GM21423 (cell line): Measurements from ENCODE around the gene RAVER1.
A peak's percentile ranks its signal among the peaks of the same experiment; 100 is the strongest.
"Not testable (repeated sequence)": the region's sequence is repeated elsewhere in the genome, so short reads cannot be mapped to it uniquely, and the experiment has no call there.

Experiments used
- ATAC-seq: cut with Tn5 transposase; IDR thresholded peaks from one replicate; pipeline ENCODE4 v1.9.1; 2021; ENCODE audit warnings: mild to moderate bottlenecking, moderate library complexity; ENCODE audit not compliant: unreplicated experiment

RAVER1 gene

GRCh38 chr19:10332965-10333757 is at the start of gene RAVER1:
RAVER1 (minus strand) TSS chr19:10333529; CDS start chr19:10333507, 22 bp downstream.
- peak; percentile 88 for ATAC-seq

DNA sequence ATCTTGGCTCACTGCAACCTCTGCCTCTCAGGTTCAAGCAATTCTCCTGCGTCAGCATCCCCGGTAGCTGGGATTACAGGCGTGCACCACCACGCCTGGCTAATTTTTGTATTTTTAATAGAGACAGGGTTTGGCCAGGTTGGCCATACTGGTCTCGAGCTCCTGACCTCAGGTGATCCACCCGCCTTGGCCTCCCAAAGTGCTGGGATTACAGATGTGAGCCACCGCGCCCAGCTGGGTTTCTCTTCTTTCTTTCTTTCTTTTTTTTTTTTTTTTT is 49.8 kb upstream of the RAVER1 start:
- ATAC-seq = not testable (repeated sequence)

DNA sequence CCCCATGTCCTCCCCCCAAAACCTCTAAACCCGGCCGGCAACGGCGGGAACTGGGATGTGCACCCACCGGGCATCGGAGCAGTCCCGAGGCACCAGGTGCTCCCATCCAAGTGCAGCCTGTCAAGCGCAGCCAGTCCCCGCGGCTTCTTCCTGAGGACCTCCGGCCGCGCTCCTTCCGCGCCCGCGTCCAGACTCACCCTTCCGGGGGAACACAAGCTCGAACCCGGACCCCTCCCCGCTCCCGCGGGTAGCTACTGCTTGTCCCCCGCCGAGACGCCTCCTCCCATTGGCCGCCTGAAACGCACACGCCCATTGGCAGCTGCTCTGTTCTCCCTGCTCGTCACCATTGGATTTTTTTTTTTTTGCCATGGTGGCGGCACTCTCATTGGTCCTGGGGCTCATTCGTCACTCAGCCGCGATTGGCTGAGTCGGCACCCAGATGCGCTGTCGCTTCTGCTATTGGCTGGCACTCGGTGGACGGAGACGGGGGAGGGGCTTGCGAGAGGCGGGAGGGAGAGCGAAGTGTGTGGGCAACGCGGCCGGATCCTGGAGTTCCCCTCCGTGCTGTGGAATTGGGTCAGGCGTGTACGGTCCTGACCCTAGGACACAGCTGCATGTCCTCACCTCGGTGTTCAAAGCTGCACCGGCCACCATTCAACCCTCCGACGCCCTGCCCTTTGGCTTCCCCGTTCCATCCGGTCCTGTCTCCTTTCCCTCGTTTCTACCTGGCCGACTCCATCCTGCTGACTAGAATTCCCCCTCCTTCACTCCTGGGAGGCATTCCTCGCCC is 47.2 kb upstream of the RAVER1 start, which contains the start of gene TYK2:
Gene TYK2 (minus strand): TSS at position 260 of the 790 bp plus-strand sequence. CDS start 2,166 bp downstream, outside the sequence.
- peak; percentile 93 for ATAC-seq

DNA sequence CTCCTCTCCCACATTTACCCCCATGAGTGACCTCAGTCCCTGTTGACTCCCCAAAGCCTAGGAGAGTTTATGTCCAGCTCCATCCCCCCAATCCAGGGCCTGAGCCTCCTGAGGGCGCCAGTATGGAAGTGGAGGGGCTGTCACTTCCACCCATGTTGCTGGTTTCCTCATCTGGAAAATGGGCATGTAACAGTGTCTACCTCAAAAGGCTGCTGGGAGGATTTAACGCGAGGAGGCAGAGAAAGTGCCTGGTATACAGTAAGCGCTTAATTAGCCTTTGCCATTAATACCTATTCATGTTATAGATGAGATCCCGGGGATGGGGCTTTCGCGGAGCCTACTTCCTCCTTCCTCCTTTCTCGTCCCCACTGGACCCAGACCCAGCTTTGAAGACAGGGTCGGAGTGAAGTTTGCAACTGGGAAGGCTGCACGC is 46.6 kb upstream of the RAVER1 start:
- no peak for ATAC-seq

GRCh38 chr19:10378124-10378523 is 44.8 kb upstream of the RAVER1 start:
- no peak for ATAC-seq

- not testable (repeated sequence) for ATAC-seq
Observed at GRCh38 chr19:10377140-10377640, 43.9 kb upstream of the RAVER1 start.

DNA sequence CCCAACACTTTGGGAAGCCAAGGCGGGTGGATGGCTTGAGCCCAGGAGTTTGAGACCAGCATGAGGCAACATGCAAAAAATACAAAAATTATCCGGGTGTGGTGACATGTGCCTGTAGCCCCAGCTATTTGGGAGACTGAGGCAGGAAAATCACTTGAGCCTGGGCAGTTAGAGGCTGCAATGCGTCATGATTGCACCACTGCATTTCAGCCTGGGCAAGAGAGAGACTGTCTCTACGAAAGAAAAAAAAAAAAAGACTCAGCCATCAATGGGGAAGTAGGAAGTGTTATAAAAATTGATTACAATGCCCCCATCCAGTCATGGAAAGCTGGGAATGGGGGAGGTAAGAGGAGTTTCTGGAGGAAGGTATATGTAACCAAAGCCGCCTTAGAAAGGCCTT is 41.6 kb upstream of the RAVER1 start:
- no peak for ATAC-seq

DNA sequence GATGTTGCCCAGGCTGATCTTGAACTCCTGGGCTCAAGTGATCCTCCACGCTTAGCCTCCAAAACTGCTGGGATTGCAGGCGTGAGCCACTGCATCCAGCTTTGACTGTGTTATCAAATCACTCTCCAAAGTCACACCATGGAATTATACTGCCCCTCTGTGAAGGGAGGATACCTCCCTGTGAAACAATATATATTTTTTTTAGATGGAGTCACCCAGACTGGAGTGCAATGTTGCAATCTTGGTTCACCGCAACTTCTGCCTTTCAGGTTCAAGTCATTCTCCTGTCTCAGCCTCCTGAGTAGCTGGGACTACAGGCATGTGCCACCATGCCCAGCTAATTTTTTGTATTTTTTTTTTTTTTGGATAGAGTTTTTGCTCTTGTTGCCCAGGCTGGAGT is 39.4 kb upstream of the RAVER1 start:
- no peak for ATAC-seq

DNA sequence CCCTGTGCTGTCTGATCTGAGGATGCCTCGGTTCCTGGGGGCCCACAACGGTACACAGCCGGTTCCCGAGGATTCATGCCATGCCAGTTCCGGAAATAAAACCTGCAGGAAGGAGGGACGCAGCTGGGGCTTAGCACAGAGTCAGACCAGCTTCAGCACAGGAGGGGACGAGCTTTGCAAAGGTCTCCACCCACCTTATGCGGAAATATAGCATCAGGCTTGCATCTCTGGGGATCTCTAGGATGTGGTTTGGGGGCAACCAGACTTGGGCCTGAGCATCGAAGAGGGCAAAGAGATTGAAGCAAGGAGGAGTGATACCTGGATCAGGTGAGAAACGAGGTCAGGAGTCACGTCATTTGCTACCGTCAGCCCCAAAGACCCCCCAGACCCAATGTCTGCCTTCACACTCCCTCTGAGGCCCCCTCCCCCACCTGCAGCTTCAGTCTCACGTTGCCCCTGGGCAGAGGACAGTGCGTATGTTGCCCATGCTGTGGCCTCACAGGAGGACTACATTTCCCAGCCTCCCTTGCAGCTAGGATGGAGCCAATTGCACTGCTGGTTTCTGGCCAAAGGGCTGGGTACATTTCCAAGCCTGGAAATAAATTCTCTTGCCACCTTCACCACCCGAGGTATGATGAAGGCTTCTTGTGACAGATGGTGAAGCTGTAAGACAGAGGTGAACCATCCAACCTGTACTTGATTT is 34.9 kb upstream of the RAVER1 start:
- no peak for ATAC-seq

DNA sequence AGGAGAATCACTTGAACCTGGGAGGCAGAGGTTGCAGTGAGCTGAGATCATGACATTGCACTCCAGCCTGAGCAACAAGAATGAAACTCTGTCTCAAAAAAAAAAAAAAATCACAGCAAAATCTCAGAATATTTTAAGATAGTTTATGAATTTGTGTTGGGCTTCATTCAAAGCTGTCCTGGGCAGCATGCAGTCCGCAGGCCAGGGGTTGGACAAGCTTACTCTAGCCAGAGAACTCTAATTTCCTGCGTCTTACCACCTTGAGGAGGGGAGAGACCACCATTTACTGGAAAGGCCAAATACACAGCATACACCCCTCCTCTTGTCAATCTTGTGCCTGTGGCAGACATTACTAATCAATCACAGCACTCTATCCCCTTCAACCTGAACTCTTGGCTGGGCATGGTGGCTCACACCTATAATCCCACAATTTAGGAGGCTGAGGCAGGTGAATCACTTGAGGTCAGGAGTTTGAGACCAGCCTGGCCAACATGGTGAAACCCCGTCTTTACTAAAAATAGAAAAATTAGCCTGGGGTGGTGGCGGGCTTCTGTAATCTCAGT is 33.7 kb upstream of the RAVER1 start:
- ATAC-seq = not testable (repeated sequence)

GRCh38 chr19:10365518-10365917 is 32.2 kb upstream of the RAVER1 start:
- no peak for ATAC-seq

- ATAC-seq = no peak
Observed at GRCh38 chr19:10364644-10365043, 31.3 kb upstream of the RAVER1 start.

DNA sequence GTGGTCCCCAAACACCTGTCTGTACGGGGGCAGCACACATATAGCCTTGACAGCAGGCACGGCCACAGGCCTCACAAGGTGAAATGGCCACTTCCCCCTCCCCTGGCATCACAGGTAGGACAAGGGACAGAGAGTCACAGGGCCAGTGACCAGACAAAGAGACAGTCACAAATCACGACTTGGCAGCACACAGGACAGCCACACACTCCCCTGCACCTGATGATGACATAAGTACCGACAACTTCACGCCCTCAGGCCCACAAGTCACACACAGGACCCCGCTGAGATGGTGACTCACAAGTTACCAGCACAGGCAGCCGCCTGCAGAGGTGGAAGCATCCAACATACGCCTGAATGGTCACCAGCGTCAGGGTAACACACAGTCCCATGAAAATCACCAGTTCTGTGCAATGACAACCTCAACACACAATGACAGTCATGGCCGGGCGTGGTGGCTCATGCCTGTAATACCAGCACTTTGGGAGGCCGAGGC is 30.5 kb upstream of the RAVER1 start:
- ATAC-seq = no peak

GRCh38 chr19:10362259-10362658 is 28.9 kb upstream of the RAVER1 start:
- no peak for ATAC-seq

GRCh38 chr19:10361569-10362011 is 28.3 kb upstream of the RAVER1 start:
- ATAC-seq = no peak

DNA sequence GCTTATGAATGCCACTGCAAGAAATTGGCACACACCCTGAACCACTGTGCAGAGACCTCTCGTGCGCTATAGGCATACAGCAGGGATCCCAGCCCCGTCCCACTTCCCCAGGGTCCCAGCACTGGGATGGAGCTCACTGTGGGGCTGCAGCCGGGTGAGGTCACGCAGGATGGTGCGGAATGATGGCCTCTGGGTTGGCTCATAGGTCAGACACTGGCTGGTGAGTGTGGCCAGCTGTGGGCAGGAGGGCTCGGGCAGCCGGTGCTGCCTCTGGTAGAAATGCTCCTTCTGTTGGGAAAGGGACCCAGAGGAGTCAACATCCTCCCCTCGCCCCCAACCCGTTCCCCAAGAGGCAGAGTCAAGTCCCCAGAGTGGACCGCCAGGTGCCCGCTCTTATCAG is 23.1 kb upstream of the RAVER1 start:
- no peak for ATAC-seq

- no peak for ATAC-seq
Observed at GRCh38 chr19:10353793-10354391, 20.6 kb upstream of the RAVER1 start.

- ATAC-seq = no peak
Observed at GRCh38 chr19:10352764-10353671, 19.7 kb upstream of the RAVER1 start.

DNA sequence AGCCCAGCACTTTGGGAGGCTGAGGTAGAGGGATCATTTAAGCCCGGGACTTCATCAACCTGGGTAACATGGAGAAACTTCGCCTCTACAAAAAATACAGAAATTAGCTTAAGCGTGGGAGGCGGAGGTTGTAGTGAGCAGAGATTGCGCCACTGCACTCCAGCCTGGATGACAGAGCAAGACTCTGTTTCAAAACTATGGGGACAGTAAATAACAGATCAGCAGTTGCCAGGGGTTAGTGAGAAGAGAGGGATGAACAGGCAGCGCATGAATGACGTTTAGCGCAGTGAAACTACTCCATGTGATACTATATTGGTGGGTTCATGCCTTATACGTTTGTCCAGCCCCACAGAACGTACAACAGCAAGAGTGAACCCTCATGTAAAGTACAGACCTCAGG is 13.2 kb upstream of the RAVER1 start:
- no peak for ATAC-seq
